Neural cell (in vitro differentiated cells): ENCODE results near the gene PDXDC1.
"Not testable (repeated sequence)": the region's sequence is repeated elsewhere in the genome, so short reads cannot be mapped to it uniquely, and the experiment has no call there.

Source experiments
- CTCF ChIP-seq: fragments of 450-650 bp; IDR thresholded peaks from 2 replicates; pipeline ENCODE4 v1.5.1; 2014; ENCODE audit warnings: antibody characterized with exemption, mild to moderate bottlenecking, moderate library complexity; ENCODE audit not compliant: poor library complexity, severe bottlenecking
- EP300 ChIP-seq: fragments of 450-650 bp; conservative IDR thresholded peaks from 2 replicates; pipeline ENCODE4 v1.6.1; 2014; ENCODE audit warnings: antibody characterized with exemption, mild to moderate bottlenecking, moderate library complexity; ENCODE audit not compliant: poor library complexity, severe bottlenecking
- POLR2AphosphoS5 ChIP-seq: IDR thresholded peaks from 2 replicates; pipeline ENCODE4 v1.6.1; 2012

GRCh38 chr16:15093955-15094827 is 119.4 kb downstream of the PDXDC1 start, which contains the start of gene RRN3:
- peak; percentile 30 for TF ChIP-seq EP300
- not testable (repeated sequence) for TF ChIP-seq CTCF
- peak; percentile 77 for TF ChIP-seq POLR2AphosphoS5
